CD4-positive, alpha-beta T cell treated with Interleukin-10 for 1 hour (primary cell): ENCODE results near the gene ATRIP.

Experiments used
- DNase-seq: peaks from one replicate; pipeline ENCODE4 v3.0.0-alpha.2; 2020

ATRIP gene

GRCh38 chr3:48410205-48411040, 36.1 kb upstream of the ATRIP start:
- DNase-seq: no peak

DNA sequence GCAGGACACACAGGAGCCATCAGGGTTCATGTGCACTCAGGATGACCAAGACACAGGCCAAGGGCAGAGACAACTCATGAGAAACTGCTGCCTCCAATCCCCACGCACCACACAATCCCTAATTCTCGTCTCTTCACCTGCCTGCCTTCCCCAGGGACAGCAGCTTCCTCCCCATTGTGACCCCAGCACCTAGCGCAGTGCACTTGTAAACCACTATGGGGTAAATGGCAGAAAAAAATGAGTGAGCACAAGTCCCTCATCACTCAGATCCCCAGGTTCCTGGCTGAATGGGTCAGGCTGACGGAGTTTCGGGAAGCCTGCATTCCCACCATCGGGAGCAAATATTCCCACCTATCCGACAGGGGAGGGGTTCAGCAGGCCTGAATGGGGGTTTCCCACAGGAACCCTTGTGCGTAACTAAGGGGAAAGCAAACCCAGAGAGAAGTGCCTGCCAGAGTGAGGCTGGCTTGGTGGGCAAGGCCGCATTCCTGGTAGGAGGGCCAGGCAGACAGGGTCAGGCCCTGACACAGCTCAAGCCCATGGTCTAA, 35.4 kb upstream of the ATRIP start:
- no peak for DNase-seq

- no peak for DNase-seq
These were observed 34.7 kb upstream of the ATRIP start for GRCh38 chr3:48411606-48412374.

DNA sequence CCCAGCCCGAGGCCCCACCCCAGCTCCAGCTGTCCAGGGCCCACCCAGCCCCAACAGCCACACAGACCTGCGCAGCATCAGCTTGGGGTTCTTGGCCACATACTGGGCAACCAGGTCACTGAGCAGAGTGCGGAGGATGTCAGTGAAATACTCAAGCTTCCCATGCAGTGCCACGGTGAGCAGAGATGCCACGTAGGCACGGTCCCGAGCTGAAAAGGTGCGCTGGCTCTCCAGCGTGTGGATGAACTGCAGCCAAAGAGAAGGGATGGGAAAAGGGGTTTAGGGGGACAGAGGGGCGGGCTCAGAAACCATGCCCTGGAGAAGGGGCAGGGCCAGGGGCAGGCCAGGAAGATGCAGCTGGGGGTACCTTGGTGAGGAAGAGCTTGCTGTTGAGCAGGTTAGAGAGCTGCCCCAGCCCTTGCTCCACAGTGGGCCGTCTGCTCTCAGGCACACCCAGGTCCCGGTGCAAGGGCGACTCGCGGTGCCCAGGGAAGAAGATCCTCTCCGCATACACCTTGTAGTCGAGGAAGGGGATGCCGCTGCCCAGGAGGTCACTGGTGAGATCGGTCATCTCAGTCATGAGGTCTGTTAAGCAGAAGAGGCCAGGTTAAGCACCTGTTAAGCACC, 34.0 kb upstream of the ATRIP start:
- no peak for DNase-seq

- no peak for DNase-seq
These were observed 33.5 kb upstream of the ATRIP start for GRCh38 chr3:48413086-48413485.

DNA sequence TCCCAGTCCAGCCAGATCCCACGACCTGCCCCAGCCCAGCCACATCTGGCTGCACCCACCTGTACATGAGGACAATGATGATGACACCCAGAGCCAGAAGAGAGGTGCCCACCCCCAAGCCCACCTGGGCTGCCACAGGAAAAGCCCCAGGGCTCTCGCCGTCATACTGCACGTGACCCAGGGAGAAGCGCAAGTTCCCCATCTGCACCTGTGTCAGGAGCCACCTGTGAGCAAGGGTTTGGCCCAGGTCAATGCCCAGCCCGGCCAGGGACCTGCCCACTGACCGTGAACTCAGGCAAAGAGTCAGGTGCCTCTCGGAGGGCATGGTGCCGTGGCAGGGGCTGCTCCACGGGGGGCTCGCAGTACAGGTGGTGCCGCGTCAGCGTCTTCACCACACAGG, 32.9 kb upstream of the ATRIP start:
- DNase-seq: no peak

DNA sequence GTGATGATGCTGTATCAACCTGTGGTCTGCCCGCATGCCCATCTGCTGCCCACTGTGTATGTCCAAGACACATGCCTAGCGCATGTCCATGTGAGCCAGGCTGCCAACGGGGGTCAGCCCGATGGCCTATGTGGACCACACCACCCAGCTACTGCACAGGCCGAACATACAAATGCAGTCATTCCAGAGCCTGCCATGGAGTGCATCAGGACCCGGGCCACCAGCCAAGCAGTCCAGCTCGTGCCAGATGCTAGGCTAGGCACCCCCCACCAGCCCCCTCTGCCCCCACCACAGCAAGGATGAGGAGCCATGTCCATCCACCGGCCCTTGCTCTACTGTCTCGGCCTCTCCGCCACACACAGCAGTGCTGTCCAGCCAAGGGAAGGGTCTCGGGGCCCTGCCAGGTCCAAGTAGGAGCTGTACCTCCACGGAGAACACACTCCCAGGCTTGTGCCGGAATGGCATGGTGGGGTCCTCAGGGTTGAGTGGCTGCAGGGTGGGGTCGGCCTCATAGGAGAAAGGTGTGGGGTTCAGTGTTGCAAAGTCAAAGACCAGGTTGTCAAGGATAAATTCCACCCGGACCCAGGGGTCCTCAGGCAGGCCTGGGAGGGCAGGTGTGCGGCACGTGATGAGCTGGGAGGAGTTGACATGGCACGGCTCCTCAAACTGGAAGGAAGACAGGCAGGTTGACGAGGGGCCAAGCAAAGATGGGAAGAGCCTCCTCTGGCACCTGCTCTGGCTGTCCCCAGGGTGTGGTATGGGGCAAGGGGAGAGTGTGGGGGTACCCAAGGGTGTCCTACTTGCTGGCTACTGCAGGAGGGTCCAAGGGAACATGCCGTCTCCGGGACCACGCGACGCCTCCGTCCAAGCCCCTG, 31.9 kb upstream of the ATRIP start:
- DNase-seq: no peak

DNA sequence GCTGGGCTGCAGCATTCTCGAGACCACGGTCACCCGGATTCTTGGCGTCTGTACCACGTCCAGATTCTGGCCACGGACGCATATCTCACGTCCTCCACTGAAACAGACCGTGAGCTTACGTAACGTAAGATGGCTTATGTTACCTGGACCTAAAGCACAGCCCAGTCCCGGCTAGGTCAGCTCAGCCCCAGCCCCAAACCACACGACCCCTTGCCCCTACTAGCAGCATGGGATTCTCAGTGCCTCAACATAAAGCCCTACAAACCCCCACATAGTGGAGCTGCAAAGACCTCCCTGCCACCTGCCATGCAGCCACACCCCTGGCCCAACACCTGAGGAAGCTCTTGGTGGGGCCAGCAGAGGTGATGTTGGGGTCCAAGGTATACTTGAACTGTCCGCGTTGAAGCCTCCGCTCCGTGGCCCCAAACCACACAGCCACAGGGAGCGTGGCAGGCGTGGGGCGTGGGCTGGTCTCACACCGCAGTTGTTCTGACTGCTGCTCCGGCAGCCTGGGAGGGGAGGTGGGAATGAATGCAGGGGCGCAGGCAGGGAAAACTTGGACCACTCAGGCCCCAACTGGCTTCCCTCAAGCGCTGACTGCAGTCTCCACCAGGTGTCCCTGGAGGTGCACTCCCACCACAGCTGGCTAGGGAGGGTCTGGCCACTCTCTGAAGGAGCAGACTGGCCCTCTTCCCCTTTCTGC, 31.1 kb upstream of the ATRIP start:
- DNase-seq: no peak

DNA sequence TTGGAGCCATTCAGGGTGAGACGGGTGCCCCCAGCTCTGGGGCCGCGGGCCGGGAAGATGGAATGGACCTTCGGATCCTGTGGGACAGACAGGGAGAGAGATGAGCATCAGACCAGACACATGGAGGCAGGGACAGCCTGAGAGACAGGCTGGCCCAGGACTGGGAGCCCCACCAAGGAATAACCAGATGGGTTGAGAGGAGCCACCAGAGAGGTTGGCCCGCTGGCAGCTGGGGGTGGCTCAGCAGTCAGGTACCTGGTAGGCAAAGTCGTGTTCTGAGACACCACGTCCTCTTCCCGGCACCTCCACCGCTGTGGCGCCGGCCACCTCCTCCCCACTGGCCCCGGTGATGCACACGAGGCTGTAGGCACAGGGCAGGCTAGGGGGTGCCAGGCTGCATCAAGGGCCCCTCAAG, 30.4 kb upstream of the ATRIP start:
- no peak for DNase-seq

DNA sequence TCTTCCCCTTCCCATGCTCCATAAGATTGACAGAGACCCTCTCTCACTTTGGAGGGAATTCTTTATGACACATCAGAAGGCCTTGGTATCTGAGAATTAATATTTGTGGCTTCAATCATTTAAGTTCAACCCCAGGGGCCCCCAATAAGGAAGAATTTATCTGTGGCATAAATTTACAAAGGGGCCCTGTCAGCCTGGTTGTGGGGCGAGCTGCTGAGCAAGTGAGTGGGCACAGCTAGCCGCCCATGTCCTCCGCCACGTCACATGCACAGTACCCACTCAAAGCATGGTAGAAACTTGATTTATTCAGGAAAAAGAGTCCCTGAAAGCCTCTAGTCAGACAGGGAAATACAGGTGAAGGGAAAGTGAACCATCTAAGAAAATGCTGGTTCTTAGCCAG, 30.0 kb upstream of the ATRIP start:
- DNase-seq: no peak

GRCh38 chr3:48417529-48418108, 28.9 kb upstream of the ATRIP start:
- no peak for DNase-seq

- DNase-seq: no peak
These were observed 28.4 kb upstream of the ATRIP start for GRCh38 chr3:48418140-48418539.

GRCh38 chr3:48418651-48419050, 27.9 kb upstream of the ATRIP start:
- DNase-seq: no peak

GRCh38 chr3:48419149-48419548, 27.4 kb upstream of the ATRIP start:
- no peak for DNase-seq

GRCh38 chr3:48419597-48419996, 26.9 kb upstream of the ATRIP start:
- DNase-seq: no peak

- DNase-seq: no peak
These were observed 26.0 kb upstream of the ATRIP start for GRCh38 chr3:48420561-48420960.

- no peak for DNase-seq
These were observed 24.3 kb upstream of the ATRIP start for GRCh38 chr3:48422272-48422671.

DNA sequence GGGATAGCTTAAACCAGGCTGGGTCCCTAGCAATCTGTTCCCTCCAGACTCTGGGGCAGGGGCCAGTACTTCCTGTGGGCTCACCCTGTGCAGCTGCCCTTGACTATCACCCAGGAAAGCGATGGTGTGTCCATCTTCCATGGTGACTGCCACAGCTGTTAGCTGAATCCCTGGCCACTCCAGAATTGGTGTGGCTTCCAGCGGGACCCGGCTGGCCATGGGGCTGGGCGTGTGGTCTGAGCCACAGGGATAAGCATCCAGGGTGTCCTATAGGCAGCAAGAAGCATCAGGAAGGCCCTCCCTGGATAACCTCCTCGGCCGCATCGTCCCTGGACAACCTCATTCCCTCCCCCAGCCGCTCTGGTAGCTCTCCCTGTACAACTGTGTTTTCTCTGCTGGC, 23.9 kb upstream of the ATRIP start:
- DNase-seq: no peak

DNA sequence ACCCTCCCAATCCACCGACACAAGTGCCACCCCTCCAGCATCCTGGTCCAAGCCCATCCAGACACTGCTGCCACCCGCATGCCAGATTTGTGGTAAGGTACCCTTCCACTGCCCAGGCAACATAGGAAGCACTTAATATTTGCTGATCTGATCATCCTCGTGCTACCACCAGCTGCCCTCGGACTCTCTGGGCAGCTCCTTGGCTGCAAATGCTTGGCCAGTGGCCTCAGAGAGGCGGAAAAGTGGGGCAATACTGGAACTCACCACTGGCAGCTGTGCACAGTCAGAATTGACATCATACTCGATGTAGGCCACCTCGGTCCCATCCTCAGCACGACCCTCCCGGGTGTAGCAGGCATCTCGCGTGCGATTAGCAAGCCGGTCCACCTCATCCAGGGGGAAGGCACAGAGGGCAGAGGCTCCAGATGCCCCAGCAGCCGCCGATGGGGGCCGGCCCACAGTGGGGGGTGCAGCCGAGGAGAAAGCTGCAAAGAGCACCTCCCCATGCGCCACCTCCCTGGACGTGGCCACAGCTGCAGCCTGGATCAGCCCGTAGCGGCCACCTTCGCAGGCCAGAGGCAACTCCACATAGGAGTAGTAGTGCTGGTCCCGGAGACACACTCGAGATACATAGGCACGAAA, 23.2 kb upstream of the ATRIP start:
- no peak for DNase-seq

GRCh38 chr3:48423883-48424695, 22.4 kb upstream of the ATRIP start:
- no peak for DNase-seq
